ENCODE measurements around the gene DPP7.

GRCh38 chr9:137140151-137141012, 25.8 kb upstream of the DPP7 start:
- no peak for TF ChIP-seq POLR2A (IDR thresholded peaks at IDR 0.05; ENCODE audit: low read depth, low read length)
- no peak for TF ChIP-seq TAF1 (IDR thresholded peaks at IDR 0.05; ENCODE audit: borderline replicate concordance, low read depth, low read length)

Data from GM12892 (cell line).